Breast epithelium (tissue), 4 donors: Measurements from ENCODE around the gene NUP205. TPM values are rescaled to one million over a fixed set of nuclear protein-coding genes. Genes with fewer than 3 reads are reported as not detected.

Source experiments
- DNase-seq, 2 donors: peaks; one replicate each; pipeline ENCODE4 v3.0.0-alpha.2; 2019; ENCODE audit warnings: low spot score in 2 of 2
- H3K27ac ChIP-seq, 2 donors: fragments of 200-600 bp; sonication (generic) in 1 of 2; one replicate each; pipeline ENCODE4 v1.5.1; 2016 to 2019; ENCODE audit warnings: mild to moderate bottlenecking in 1 of 2
- H3K27me3 ChIP-seq, 2 donors: fragments of 200-600 bp; sonication (generic) in 1 of 2; one replicate each; pipeline versions ENCODE4 v1.5.1 to v1.6.0; 2017 to 2019; ENCODE audit warnings: control low read depth in 1 of 2, mild to moderate bottlenecking in 1 of 2
- H3K36me3 ChIP-seq: fragments of 200-600 bp; one replicate; pipeline ENCODE4 v1.5.1; 2019
- H3K4me1 ChIP-seq, 2 donors: fragments of 200-600 bp; sonication (generic); one replicate each; pipeline ENCODE4 v1.5.1; 2016 to 2019; ENCODE audit warnings: control low read depth in 1 of 2
- H3K4me3 ChIP-seq, 3 donors: fragments of 200-600 bp; sonication (generic); 1 replicate in 2 of 3; 2 replicates in 1 of 3; pipeline ENCODE4 v1.5.1; 2016 to 2019; ENCODE audit warnings: mild to moderate bottlenecking in 3 of 3, moderate library complexity in 2 of 3
- H3K9me3 ChIP-seq, 2 donors: fragments of 200-600 bp; sonication (generic) in 1 of 2; one replicate each; pipeline ENCODE4 v1.5.1; 2016 to 2019; ENCODE audit warnings: control low read depth in 1 of 2
- POLR2A ChIP-seq: fragments of 450-650 bp; IDR thresholded peaks from one replicate; pipeline ENCODE4 v1.6.1; 2016; ENCODE audit warnings: antibody characterized with exemption, mild to moderate bottlenecking, moderate library complexity
- POLR2AphosphoS5 ChIP-seq, 3 donors: sonication (generic); formaldehyde crosslinking; IDR thresholded peaks; one replicate each; pipeline ENCODE4 v1.6.1; 2017; ENCODE audit warnings: antibody characterized with exemption in 3 of 3
- intact Hi-C: fragments of 100-400 bp; cut with DNase I; formaldehyde crosslinking; loops from one replicate; pipeline ENCODE4 v1.15.1; 2023; ENCODE audit warnings: low total_unique reads
- total RNA-seq, 3 donors: library from RNA; depleted of rRNA; stranded (reverse); fragments of >200 nt; gene quantifications; one replicate each; pipeline ENCODE4 v1.1.0, GENCODE V29; 2016
- TF ChIP-seq, protein P1 (sequence below), 3 donors: fragments of 450-650 bp; IDR thresholded peaks; one replicate each; pipeline ENCODE4 v1.5.1; 2016 to 2017; ENCODE audit warnings: antibody characterized with exemption in 3 of 3, mild to moderate bottlenecking in 3 of 3, moderate library complexity in 3 of 3

NUP205 gene
- total RNA-seq, 3 donors from 2014 or later: 22.6 to 49.6 (median 44.6) TPM

DNA sequence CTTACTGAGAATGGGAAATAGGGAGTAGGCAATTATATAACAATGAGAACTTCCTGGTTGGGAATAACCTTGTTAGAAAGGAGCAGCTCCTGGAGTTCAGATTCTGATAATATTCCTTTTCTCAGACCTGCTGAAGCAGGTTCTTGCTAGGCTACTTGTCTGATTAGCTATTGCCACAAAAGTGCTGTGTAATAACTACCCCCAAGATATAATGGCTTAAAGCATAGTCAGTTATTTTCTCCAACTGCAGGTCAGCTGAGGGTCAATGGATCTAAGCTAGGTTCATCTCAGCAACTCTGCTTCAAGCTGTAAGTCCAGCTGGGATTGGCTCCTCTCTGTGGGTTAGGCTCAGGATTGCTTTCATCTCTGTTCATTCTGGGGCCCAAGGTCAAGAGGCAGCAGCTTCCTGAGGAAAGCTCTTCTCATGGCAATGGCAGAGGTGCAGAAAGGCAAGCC, 38.5 kb upstream of the NUP205 start:
- H3K4me3 ChIP-seq: no peak overlapping the region
- H3K36me3 ChIP-seq: no peaks in the 10 kb centered on the region
- no peak overlapping the region for H3K27ac ChIP-seq
- DNase-seq: no peak
- H3K27me3 ChIP-seq: no peaks in the 10 kb centered on the region
- TF ChIP-seq POLR2A (no peak), POLR2AphosphoS5 (IDR thresholded peaks at IDR 0.05) (no peak)
- TF ChIP-seq, protein P1, sequence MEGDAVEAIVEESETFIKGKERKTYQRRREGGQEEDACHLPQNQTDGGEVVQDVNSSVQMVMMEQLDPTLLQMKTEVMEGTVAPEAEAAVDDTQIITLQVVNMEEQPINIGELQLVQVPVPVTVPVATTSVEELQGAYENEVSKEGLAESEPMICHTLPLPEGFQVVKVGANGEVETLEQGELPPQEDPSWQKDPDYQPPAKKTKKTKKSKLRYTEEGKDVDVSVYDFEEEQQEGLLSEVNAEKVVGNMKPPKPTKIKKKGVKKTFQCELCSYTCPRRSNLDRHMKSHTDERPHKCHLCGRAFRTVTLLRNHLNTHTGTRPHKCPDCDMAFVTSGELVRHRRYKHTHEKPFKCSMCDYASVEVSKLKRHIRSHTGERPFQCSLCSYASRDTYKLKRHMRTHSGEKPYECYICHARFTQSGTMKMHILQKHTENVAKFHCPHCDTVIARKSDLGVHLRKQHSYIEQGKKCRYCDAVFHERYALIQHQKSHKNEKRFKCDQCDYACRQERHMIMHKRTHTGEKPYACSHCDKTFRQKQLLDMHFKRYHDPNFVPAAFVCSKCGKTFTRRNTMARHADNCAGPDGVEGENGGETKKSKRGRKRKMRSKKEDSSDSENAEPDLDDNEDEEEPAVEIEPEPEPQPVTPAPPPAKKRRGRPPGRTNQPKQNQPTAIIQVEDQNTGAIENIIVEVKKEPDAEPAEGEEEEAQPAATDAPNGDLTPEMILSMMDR (IDR thresholded peaks at IDR 0.05): no peak
- intact Hi-C loops: no loop called here
- no peaks in the 10 kb centered on the region for H3K9me3 ChIP-seq
- H3K4me1 ChIP-seq: no peaks in the 10 kb centered on the region

DNA sequence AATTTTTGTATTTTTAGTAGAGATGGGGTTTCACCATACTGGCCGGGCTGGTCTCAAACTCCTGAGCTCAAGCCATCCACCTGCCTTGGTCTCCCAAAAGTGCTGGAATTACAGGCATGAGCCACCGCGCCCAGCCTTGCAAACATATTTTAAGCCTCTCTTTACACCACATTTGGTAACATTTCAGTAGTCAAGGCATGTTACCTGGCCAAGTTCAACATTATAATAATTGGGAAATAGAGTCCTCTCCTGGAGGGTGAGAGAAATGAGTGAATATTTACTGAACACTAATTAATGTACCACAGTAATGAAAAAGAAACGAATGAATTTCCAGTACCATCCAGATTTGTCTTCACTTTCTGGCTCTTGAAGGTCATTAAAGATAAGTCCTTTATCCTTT, 37.8 kb upstream of the NUP205 start:
- intact Hi-C loops: no loop called here
- Histone ChIP-seq H3K4me1 (no peaks in the 10 kb centered on the region), H3K36me3 (no peaks in the 10 kb centered on the region), H3K4me3 (no peak overlapping the region), H3K27me3 (no peaks in the 10 kb centered on the region), H3K9me3 (no peaks in the 10 kb centered on the region), H3K27ac (no peak overlapping the region)
- DNase-seq: no peak
- TF ChIP-seq, protein P1 (IDR thresholded peaks at IDR 0.05): no peak
- TF ChIP-seq POLR2A (no peak), POLR2AphosphoS5 (IDR thresholded peaks at IDR 0.05) (no peak)

DNA sequence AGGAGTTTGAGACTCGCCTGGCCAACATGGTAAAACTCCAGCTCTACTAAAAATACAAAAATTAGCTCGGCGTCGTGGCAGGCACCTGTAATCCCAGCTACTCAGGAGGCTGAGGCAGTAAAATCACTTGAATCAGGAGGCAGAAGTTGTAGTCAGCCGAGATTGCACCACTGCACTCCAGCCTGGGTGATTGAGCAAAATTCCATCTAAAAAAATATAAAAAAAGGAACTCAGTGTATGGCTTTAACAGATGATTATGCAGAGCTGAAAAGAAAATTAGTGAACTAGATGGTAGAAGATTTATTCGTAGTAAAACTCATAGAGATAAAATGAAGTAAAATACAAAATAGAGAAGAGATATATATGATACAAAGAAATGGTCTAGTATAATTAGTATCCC, 35.2 kb upstream of the NUP205 start:
- Histone ChIP-seq H3K4me3 (no peak overlapping the region), H3K4me1 (no peaks in the 10 kb centered on the region), H3K27me3 (no peaks in the 10 kb centered on the region), H3K36me3 (no peaks in the 10 kb centered on the region), H3K9me3 (no peaks in the 10 kb centered on the region), H3K27ac (no peak overlapping the region)
- intact Hi-C loops: no loop called here
- DNase-seq: no peak
- TF ChIP-seq POLR2AphosphoS5 (IDR thresholded peaks at IDR 0.05) (no peak), POLR2A (no peak)
- TF ChIP-seq, protein P1 (IDR thresholded peaks at IDR 0.05): no peak

DNA sequence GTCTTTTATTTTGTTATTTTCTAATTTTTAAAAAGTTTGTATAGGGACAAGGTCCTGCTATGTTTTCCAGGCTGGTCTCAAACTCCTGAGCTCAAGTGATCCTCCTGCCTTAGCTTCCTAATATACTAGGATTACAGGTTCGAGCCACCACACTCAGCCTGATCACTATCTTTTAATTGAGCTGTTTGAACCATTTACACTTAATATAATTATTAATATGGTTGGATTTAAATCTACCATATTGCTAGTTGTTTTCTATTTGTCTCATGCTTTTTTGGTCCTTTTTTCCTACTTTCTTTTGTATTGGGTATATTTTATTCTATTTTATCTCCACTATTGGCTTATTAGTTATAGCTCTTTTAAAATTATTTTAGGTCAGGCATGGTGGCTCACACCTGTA, 34.6 kb upstream of the NUP205 start:
- no peak for TF ChIP-seq POLR2AphosphoS5 (IDR thresholded peaks at IDR 0.05)
- TF ChIP-seq, protein P1 (IDR thresholded peaks at IDR 0.05): no peak
- no peak for TF ChIP-seq POLR2A

DNA sequence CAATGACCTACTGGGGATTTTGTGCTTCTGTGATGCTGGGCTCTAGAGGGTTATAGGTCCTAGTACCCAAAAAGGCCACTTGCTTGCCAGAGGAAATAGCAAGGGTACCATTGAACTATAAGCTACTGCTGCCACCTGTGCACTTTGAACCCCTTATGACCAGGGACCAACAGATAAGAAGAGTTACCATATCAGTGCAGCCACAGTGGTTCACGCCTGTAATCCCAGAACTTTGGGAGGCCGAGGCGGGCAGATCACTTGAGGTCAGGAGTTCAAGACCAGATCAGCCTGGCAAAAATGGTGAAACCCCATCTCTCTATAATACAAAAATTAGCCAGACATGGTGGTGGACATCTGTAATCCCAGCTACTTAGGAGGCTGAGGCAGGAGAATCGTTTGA, 32.3 kb upstream of the NUP205 start:
- no peaks in the 10 kb centered on the region for H3K27me3 ChIP-seq
- H3K36me3 ChIP-seq: no peaks in the 10 kb centered on the region
- H3K4me1 ChIP-seq: no peaks in the 10 kb centered on the region
- DNase-seq: no peak
- no peak overlapping the region for H3K4me3 ChIP-seq
- no peak overlapping the region for H3K27ac ChIP-seq
- TF ChIP-seq, protein P1 (IDR thresholded peaks at IDR 0.05): no peak
- TF ChIP-seq POLR2AphosphoS5 (IDR thresholded peaks at IDR 0.05) (no peak), POLR2A (no peak)
- H3K9me3 ChIP-seq: no peaks in the 10 kb centered on the region
- intact Hi-C loops: loop anchor here (5.0 kb wide), 1 partner anchor 863 kb away; no protein-coding TSS in a partner anchor

More for the DNA sequence above, 34.6 kb upstream of the NUP205 start:
- no peaks in the 10 kb centered on the region for H3K4me1 ChIP-seq
- H3K27me3 ChIP-seq: no peaks in the 10 kb centered on the region
- no peaks in the 10 kb centered on the region for H3K9me3 ChIP-seq
- DNase-seq: no peak
- H3K4me3 ChIP-seq: no peak overlapping the region
- no peak overlapping the region for H3K27ac ChIP-seq
- H3K36me3 ChIP-seq: no peaks in the 10 kb centered on the region
- intact Hi-C loops: no loop called here
